ENCODE data around the gene ZNF486.
"Not testable (repeated sequence)": the region's sequence is repeated elsewhere in the genome, so short reads cannot be mapped to it uniquely, and the experiment has no call there.

Gene ZNF486

DNA sequence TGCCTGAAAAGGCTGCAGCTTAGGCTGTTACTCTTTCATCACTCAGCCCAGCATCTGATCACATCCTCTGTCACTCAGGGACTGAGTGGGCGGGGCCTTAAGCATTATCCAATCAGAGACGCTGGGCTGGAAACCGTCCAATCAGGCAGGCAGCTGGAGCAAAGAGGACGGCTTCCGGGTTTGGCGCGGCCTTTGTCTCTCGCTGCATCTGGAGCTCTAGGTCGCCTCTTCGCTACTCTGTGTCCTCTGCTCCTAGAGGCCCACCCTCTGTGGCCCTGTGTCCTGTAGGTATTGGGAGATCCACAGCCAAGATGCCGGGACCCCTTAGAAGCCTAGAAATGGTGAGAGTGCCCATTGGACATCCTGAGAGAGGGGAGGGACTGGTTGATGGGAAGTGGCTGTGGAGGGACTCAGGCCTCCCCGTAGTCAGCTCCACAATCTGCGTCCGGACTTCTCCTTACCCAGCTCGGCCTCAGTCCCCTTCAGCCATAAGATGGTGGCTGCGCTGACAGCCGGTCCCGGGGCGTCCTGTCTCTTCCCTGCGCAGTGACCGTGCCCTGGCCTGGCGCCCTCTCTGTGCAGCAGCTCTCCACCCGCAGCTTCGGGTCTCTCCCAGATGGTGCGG, at the start of gene ZNF486:
Gene ZNF486 (plus strand): TSS at position 195 of the 625 bp plus-strand sequence. CDS start 117 bp downstream, at position 312.
- peak; percentile 95 for DNase-seq

DNA sequence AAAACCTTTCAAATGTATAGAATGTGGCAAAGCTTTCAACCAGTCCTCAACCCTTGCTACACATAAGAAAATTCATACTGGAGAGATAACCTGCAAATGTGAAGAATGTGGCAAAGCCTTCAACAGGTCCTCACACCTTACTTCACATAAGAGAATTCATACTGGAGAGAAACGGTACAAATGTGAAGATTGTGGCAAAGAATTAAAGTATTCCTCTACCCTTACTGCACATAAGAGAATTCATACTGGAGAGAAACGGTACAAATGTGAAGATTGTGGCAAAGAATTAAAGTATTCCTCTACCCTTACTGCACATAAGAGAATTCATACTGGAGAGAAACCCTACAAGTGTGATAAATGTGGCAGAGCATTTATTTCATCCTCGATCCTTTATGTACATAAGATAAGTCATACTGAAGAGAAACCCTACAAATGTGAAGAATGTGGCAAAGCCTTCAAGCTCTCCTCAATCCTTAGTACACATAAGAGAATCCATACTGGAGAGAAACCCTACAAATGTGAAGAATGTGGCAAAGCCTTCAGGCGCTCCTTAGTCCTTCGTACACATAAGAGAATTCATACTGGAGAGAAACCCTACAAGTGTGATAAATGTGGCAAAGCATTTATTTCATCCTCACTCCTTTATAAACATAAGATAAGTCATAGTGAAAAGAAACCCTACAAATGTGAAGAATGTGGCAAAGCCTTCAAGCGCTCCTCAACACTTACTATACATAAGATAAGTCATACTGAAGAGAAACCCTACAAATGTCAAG, 48.8 kb upstream of the ZNF486 start:
- DNase-seq = not testable (repeated sequence)

DNA sequence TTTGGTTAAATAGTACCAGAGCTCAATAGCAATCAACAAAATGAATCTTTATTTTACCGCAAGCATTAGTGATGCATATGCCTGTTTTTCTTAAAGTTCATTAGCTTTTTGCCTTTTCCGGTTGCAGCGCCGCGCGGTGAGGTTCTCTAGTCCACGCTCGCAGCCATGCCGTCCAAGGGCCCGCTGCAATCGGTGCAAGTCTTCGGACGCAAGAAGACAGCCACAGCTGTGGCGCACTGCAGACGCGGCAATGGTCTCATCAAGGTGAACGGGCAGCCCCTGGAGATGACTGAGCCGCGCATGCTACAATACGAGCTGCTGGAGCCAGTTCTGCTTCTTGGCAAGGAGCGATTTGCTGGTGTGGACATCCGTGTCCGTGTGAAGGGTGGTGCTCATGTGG, 42.1 kb upstream of the ZNF486 start:
- no peak for DNase-seq

DNA sequence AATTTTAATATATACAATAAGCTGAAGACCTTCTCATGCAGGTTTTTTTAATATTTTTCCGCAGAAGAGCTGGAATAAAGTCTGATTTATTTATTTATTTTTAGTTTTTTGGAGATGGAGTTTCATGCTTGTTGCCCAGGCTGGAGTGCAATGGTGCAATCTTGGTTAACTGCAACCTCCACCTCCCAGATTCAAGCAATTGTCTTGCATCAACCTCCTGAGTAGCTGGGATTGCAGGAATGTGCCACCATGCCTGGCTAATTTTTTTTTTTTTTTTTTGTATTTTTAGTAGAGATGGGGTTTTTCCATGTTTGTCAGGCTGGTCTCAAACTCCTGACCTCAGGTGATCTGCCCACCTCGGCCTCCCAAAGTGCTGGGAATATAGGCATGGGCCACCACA, 34.1 kb upstream of the ZNF486 start:
- not testable (repeated sequence) for DNase-seq

GRCh38 chr19:20137714-20138113, 29.3 kb upstream of the ZNF486 start:
- not testable (repeated sequence) for DNase-seq

DNA sequence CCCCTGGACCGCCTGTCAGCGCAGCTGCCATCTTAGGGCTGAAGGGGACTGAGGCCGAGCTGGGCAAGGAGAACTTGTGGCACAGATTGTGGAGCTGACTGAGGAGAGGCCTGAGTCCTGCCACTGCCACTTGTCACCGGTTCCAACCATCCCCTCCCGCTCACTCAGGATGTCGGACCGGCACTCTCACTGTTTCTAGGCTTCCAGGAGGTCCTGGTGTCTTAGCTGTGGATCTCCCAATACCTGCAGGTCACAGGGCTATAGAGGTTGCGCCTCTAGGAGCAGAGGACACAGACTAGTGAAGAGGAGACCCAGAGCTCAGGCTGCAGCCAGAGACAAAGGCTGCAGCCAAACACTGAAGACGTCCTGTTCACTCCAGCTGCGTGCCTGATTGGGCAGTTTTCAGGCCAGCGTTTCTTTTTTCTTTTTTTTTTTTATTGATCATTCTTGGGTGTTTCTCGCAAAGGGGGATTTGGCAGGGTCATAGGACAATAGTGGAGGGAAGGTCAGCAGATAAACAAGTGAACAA, 15.3 kb upstream of the ZNF486 start:
- DNase-seq = no peak

- not testable (repeated sequence) for DNase-seq
Measured at GRCh38 chr19:20152506-20152905, 14.5 kb upstream of the ZNF486 start.

DNA sequence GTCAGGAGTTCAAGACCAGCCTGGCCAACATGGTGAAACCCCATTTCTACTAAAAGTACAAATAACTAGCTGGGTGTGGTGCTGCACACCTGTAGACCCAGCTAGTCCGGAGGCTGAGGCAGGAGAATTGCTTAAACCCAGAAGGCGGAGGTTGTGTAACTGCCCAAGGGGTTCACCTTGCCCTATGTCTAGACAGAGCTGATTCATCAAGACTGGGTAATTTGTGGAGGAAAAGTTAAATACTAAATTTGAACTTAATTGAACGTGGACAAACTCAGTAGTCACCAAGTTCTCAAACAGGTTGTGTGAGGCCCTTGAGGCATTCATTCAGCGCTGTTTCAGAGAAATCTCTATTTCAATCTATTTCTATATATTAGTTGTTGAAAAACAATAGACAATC, 13.7 kb upstream of the ZNF486 start:
- no peak for DNase-seq

GRCh38 chr19:20154636-20155035, 12.4 kb upstream of the ZNF486 start:
- DNase-seq = no peak

GRCh38 chr19:20162821-20163220, 4.2 kb upstream of the ZNF486 start:
- DNase-seq = peak; percentile 66

- no peak for DNase-seq
Measured at GRCh38 chr19:20164456-20164855, 2.6 kb upstream of the ZNF486 start.

- no peak for DNase-seq
Measured at GRCh38 chr19:20165971-20166592, 932 bp upstream of the ZNF486 start.

DNA sequence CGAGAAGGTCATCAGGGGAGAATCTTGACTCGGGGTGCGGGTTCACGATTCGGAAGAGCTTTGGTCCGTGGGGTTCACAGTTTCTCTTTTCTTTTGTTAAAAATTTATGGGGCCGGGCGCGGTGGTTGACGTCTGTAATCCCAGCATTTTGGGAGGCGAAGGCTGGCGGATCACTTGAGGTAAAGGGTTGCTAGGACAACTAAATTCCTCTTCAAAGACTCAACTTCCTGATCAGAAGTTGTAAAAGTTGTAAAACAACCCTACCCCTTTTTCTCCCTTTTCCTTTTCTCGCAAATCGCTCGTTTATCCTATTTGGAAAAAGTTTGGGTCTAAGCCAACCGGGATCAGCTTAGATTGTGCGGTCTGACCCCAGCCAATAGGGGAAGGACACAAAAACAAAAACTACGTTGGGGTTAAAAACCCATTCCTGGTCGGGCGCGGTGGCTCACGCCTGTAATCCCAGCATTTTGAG, 673 bp downstream of the ZNF486 start:
- peak; percentile 6 for DNase-seq

DNA sequence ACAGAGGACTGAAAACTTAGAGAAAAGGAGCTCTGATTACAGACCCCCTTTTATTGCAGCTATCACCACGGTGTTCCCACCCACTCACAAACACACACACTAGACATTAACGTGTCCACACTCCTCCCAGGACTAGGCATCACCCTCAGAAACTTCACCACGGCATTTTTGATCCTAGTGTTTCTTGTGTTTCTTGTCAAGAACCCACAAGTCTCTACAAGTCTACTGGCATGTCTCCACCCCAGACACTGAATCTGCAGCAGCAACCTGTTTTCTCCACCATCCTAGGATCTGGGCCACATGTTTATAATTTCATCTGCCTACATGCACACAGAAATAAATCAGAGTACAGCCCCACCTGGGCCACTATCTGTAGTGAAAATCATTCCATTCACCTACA, 4.3 kb downstream of the ZNF486 start:
- DNase-seq = no peak

GRCh38 chr19:20175848-20176247, 8.8 kb downstream of the ZNF486 start:
- DNase-seq = not testable (repeated sequence)

DNA sequence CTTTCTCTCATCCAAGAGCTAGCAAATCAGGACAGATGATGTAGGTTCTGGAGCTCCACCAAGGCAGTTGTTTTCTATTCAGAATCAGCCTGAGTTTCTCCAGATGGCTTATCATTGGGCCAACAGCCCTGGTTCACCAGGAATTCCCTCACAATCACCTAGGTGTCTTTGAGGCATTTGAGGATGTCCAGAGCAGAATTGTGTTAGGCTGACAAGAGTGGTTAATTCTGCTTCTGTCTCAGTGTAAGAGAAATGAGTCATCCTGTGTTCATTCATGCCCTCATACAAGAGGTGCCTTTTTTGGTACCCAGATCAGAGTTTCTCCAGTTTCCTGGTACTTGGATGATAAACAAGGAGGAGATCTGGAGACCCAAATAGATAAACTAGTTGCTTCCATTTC, 12.9 kb downstream of the ZNF486 start:
- DNase-seq = not testable (repeated sequence)

GRCh38 chr19:20182222-20182785, 15.3 kb downstream of the ZNF486 start:
- no peak for DNase-seq

- DNase-seq = no peak
Measured at GRCh38 chr19:20186174-20186573, 19.2 kb downstream of the ZNF486 start.

- no peak for DNase-seq
Measured at GRCh38 chr19:20197747-20198146, 30.7 kb downstream of the ZNF486 start.

- no peak for DNase-seq
Measured at GRCh38 chr19:20209051-20209450, 42.0 kb downstream of the ZNF486 start.

GRCh38 chr19:20214366-20214765, 47.4 kb downstream of the ZNF486 start:
- not testable (repeated sequence) for DNase-seq

DNA sequence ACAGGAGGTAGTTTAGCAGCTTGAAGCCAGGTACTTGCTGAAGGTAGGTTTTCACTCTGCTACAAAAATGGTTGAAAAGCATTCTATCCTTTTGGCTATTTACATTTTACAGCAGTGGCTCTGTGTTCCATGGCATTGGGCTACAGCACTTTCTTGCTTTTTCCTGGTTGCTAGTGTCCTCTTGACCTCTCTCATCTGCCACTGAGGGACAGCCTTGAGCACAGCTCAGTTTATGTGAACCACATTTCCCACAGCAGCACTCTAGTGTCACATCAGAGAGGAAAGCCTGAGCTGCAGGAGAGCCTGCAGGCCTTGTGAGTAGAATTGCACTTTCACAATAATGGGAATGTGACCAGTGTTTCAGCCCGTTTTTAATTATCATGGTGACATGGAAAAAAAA, 54.6 kb downstream of the ZNF486 start:
- DNase-seq = not testable (repeated sequence)

DNA sequence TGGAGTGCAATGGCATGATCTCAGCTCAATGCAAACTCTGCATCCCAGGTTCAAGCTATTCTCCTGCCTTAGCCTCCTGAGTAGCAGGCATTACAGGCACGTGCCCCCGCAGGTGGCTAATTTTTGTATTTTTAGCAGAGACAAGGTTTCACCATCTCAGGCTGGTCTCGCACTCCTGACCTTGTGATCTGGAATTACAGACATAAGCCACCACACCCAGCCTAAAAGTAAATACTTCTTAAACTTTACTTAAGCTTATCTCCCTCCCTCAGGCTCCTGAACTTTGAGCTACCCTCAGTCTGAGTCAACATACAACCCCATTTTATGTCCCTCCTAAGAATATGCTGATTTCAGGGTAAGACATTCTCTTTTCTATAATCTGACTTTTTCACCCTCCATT, 66.1 kb downstream of the ZNF486 start:
- no peak for DNase-seq
